ENCODE measurements around the gene RXRB. TPM values are rescaled to one million over a fixed set of nuclear protein-coding genes. Genes with fewer than 3 reads are reported as not detected.

The RXRB gene
- total and polyA plus RNA-seq, 2 of the 8 experiments (the other 6 are each of a cell fraction or from before 2014, with no cell fraction given): 13.0 to 18.1 TPM

- TF ChIP-seq BACH1 (IDR thresholded peaks at IDR 0.05; ENCODE audit: low read length) (no peak), TAF1 (IDR thresholded peaks at IDR 0.05; ENCODE audit: low read depth, low read length) (no peak), RBBP5 (IDR thresholded peaks at IDR 0.05; ENCODE audit: borderline replicate concordance, low read depth, low read length) (peak; percentile 57; the same call in 1 of the 2 replicates), SIN3A (conservative IDR thresholded peaks at IDR 0.05 in 1 of 2, IDR thresholded peaks at IDR 0.05 in 1 of 2; ENCODE audit: low read depth in 1 of 2, low read length in 2 of 2) (0 out of 4 replicates have a peak, but pooled peaks of 1 of the 2 experiments have one; percentile 7), SAP30 (IDR thresholded peaks at IDR 0.05; ENCODE audit: insufficient read depth, insufficient replicate concordance, low read length) (no peak), PHF8 (conservative IDR thresholded peaks at IDR 0.05; ENCODE audit: low read depth, low read length) (no peak), SP1 (IDR thresholded peaks at IDR 0.05; ENCODE audit: low read depth, low read length) (no peak)
- TF ChIP-seq, protein P1, sequence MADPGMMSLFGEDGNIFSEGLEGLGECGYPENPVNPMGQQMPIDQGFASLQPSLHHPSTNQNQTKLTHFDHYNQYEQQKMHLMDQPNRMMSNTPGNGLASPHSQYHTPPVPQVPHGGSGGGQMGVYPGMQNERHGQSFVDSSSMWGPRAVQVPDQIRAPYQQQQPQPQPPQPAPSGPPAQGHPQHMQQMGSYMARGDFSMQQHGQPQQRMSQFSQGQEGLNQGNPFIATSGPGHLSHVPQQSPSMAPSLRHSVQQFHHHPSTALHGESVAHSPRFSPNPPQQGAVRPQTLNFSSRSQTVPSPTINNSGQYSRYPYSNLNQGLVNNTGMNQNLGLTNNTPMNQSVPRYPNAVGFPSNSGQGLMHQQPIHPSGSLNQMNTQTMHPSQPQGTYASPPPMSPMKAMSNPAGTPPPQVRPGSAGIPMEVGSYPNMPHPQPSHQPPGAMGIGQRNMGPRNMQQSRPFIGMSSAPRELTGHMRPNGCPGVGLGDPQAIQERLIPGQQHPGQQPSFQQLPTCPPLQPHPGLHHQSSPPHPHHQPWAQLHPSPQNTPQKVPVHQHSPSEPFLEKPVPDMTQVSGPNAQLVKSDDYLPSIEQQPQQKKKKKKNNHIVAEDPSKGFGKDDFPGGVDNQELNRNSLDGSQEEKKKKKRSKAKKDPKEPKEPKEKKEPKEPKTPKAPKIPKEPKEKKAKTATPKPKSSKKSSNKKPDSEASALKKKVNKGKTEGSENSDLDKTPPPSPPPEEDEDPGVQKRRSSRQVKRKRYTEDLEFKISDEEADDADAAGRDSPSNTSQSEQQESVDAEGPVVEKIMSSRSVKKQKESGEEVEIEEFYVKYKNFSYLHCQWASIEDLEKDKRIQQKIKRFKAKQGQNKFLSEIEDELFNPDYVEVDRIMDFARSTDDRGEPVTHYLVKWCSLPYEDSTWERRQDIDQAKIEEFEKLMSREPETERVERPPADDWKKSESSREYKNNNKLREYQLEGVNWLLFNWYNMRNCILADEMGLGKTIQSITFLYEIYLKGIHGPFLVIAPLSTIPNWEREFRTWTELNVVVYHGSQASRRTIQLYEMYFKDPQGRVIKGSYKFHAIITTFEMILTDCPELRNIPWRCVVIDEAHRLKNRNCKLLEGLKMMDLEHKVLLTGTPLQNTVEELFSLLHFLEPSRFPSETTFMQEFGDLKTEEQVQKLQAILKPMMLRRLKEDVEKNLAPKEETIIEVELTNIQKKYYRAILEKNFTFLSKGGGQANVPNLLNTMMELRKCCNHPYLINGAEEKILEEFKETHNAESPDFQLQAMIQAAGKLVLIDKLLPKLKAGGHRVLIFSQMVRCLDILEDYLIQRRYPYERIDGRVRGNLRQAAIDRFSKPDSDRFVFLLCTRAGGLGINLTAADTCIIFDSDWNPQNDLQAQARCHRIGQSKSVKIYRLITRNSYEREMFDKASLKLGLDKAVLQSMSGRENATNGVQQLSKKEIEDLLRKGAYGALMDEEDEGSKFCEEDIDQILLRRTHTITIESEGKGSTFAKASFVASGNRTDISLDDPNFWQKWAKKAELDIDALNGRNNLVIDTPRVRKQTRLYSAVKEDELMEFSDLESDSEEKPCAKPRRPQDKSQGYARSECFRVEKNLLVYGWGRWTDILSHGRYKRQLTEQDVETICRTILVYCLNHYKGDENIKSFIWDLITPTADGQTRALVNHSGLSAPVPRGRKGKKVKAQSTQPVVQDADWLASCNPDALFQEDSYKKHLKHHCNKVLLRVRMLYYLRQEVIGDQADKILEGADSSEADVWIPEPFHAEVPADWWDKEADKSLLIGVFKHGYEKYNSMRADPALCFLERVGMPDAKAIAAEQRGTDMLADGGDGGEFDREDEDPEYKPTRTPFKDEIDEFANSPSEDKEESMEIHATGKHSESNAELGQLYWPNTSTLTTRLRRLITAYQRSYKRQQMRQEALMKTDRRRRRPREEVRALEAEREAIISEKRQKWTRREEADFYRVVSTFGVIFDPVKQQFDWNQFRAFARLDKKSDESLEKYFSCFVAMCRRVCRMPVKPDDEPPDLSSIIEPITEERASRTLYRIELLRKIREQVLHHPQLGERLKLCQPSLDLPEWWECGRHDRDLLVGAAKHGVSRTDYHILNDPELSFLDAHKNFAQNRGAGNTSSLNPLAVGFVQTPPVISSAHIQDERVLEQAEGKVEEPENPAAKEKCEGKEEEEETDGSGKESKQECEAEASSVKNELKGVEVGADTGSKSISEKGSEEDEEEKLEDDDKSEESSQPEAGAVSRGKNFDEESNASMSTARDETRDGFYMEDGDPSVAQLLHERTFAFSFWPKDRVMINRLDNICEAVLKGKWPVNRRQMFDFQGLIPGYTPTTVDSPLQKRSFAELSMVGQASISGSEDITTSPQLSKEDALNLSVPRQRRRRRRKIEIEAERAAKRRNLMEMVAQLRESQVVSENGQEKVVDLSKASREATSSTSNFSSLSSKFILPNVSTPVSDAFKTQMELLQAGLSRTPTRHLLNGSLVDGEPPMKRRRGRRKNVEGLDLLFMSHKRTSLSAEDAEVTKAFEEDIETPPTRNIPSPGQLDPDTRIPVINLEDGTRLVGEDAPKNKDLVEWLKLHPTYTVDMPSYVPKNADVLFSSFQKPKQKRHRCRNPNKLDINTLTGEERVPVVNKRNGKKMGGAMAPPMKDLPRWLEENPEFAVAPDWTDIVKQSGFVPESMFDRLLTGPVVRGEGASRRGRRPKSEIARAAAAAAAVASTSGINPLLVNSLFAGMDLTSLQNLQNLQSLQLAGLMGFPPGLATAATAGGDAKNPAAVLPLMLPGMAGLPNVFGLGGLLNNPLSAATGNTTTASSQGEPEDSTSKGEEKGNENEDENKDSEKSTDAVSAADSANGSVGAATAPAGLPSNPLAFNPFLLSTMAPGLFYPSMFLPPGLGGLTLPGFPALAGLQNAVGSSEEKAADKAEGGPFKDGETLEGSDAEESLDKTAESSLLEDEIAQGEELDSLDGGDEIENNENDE (IDR thresholded peaks at IDR 0.05; ENCODE audit: insufficient replicate concordance, low read length): no peak
Measured at GRCh38 chr6:33192671-33193602, 7.5 kb downstream of the RXRB start (continued).

Data from H1 (cell line).